ENCODE data around the gene CNIH4.
"Not testable (repeated sequence)": the region's sequence is repeated elsewhere in the genome, so short reads cannot be mapped to it uniquely, and the experiment has no call there.

Gene CNIH4

GRCh38 chr1:224404916-224405603, 48.4 kb downstream of the CNIH4 start:
- DNase-seq = no peak

GRCh38 chr1:224405604-224405970, 48.9 kb downstream of the CNIH4 start:
- no peak for DNase-seq

- DNase-seq = no peak
These were observed 49.5 kb downstream of the CNIH4 start for GRCh38 chr1:224406216-224406615.

- DNase-seq = no peak
These were observed 51.1 kb downstream of the CNIH4 start for GRCh38 chr1:224407571-224408293.

GRCh38 chr1:224408294-224408590, 51.6 kb downstream of the CNIH4 start:
- no peak for DNase-seq

- DNase-seq = no peak
These were observed 55.1 kb downstream of the CNIH4 start for GRCh38 chr1:224411766-224412165.

- DNase-seq = no peak
These were observed 63.4 kb downstream of the CNIH4 start for GRCh38 chr1:224420106-224420505.

- DNase-seq = no peak
These were observed 68.7 kb downstream of the CNIH4 start for GRCh38 chr1:224425279-224425884.

- not testable (repeated sequence) for DNase-seq
These were observed 70.2 kb downstream of the CNIH4 start for GRCh38 chr1:224426869-224427268.

- no peak for DNase-seq
These were observed 70.7 kb downstream of the CNIH4 start for GRCh38 chr1:224427346-224427745.

- DNase-seq = not testable (repeated sequence)
These were observed 72.0 kb downstream of the CNIH4 start for GRCh38 chr1:224428713-224429112.
